Germinal center (tissue), 1 donor: ENCODE measurements around the gene BTN2A1.
A peak's percentile ranks its signal among the peaks of the same experiment; 100 is the strongest.
"Not testable (repeated sequence)": the region's sequence is repeated elsewhere in the genome, so short reads cannot be mapped to it uniquely, and the experiment has no call there.

Experiments used
- DNase-seq: peaks from one replicate; pipeline ENCODE4 v3.0.0; 2012; ENCODE audit warnings: mixed read lengths, low spot score

BTN2A1 gene

DNA sequence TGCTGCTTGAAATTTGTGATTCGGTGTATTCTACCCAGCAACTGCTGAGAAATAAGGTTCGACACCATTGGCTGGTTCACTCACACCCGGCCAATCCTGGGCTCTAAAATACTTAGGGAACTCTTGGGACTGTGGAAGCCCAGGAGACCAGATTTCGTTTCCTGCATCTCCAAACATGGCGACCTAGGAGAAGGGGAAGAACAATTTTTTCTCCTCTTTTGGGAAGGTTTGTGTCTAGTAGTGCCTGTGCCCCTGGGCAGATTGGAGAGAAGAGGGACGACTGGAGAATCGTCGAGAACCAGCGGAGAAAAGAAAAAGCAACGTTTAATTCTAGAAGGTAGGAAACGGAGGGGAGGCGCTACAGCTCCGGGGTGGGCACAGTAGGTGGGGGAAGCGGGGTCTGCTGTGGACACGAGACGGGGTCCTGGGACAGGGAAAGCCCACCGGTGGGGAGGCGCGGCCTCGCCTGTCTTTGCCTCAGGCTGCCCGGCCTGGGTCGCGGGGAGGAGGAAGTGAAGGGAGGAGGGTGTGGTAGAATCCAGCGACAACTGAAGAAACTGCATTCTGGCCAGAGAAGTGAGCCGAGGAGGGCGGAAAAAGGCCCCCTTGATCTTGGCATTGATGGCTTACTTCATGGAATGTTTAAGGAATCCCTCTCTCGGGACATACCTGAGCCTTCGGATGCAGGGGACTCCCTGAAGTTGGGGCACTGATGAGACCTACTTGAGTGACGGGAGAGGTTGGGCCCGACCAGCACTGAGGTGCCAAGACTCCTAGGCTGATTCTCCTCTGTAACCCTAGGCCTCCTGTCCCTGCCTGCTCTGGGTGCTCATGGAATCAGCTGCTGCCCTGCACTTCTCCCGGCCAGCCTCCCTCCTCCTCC lies at the start of gene BTN2A1:
TSS of gene BTN2A1 (plus strand) at position 150 of the 883 bp plus-strand sequence. CDS start at position 832, 682 bp downstream.
- peak; percentile 92 for DNase-seq

DNA sequence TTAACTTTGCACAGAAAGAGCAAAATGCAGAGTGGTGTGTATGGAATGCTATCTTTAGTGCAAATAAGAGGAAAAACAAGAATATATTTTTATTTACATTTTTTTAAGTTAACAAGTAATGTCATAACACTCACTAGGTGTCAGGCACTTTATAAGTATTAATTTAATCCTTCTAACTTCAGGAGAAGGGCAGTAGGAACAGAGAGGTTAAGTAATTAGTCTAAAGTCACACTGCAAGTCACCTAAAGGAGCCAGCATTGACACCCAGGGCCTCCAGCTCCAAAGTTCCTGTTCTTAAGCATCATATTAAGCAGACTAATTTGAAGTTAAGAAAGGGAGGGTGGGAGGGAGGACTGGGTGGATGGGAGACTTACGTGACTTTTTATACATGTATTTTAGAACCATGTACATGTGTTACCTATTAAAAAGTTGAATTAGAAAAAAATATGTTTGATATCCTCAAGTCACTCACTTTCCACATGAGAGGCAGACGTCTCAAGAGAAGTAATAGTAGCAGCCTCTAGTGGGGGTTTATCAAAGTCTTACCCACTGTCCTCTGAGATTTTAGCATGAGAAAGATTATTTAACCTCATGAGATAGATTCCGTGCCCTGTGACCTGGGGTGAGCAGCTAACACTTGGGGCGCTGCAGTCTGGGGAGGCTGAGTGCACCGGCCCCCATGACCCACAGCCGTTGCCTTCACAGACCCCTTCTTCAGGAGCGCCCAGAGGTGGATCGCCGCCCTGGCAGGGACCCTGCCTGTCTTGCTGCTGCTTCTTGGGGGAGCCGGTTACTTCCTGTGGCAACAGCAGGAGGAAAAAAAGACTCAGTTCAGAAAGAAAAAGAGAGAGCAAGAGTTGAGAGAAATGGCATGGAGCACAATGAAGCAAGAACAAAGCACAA lies 48.7 kb upstream of the BTN2A1 start:
- DNase-seq, result no peak

GRCh38 chr6:26411751-26412150 lies 46.0 kb upstream of the BTN2A1 start:
- DNase-seq, result no peak

GRCh38 chr6:26412228-26412627 lies 45.5 kb upstream of the BTN2A1 start:
- no peak for DNase-seq

GRCh38 chr6:26412954-26413353 lies 44.8 kb upstream of the BTN2A1 start:
- no peak for DNase-seq

- peak; percentile 10 for DNase-seq
Observed at GRCh38 chr6:26414281-26414680, 43.5 kb upstream of the BTN2A1 start.

DNA sequence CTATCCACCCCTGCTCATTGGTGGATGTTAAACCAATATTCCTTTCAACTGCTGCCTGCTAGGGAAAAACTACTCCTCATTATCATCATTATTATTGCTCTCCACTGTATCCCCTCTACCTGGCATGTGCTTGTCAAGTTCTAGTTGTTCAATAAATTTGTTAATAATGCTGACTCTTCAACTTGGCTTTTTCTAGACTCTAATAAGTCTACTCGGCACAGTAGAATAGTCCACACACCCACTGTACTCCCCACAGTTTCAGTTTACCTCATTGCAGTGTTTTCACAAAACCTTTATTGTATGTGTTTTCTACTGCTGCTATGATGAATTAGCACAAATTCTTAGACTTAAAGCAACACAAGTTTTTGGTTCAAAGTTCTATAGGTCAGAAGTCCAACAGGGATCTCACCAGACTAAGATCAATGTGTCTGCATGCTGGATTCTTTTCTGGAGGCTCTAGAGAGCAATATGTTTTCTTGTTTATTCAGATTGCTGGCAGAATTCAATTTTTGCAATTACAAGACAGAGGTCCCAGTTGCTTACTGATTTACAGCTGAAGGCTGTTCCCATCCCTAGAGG lies 42.6 kb upstream of the BTN2A1 start:
- DNase-seq, result no peak

DNA sequence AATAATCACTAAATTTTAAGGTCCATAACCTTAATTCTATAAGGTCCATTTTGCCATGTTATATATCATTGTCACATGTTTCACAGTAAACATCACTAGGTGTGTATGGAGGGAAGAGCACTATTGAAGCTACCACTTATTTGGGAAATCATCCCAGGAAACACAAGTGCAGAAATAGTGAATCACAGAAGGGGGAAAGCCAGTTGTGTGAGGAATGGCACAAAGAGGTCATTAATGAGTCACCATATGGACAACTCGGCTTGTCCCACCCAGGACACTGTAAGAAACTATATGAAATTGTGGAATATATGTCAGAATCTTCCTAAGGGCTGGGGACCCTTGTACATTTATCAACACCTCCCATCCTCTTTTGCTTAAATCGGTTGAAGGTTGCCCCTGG lies 42.0 kb upstream of the BTN2A1 start:
- DNase-seq, result no peak

GRCh38 chr6:26416288-26416687 lies 41.5 kb upstream of the BTN2A1 start:
- DNase-seq, result no peak

- not testable (repeated sequence) for DNase-seq
Observed at GRCh38 chr6:26418077-26418476, 39.7 kb upstream of the BTN2A1 start.

DNA sequence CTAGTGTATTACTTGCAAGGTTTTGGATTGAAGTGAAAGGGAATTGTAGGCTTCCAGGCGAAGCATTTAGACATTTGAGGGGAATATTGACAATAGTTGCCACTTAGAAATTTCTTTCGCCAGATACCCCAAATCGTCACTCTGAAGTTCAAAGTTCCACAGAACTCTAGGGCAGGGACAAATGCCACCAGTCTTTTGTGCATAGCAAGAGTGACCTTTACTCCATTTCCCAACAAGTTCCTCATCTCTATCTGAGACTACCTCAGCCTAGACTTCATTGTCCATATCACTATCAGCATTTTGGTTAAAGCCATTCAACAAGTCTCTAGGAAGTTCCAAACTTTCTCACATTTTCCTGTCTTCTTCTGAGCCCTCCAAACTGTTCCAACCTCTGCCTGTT lies 39.0 kb upstream of the BTN2A1 start:
- not testable (repeated sequence) for DNase-seq

- DNase-seq, result peak; percentile 20
Observed at GRCh38 chr6:26420688-26421171, 37.0 kb upstream of the BTN2A1 start.

- peak; percentile 87 for DNase-seq
Observed at GRCh38 chr6:26421259-26422144, 36.3 kb upstream of the BTN2A1 start.

GRCh38 chr6:26422329-26422728 lies 35.4 kb upstream of the BTN2A1 start:
- no peak for DNase-seq

DNA sequence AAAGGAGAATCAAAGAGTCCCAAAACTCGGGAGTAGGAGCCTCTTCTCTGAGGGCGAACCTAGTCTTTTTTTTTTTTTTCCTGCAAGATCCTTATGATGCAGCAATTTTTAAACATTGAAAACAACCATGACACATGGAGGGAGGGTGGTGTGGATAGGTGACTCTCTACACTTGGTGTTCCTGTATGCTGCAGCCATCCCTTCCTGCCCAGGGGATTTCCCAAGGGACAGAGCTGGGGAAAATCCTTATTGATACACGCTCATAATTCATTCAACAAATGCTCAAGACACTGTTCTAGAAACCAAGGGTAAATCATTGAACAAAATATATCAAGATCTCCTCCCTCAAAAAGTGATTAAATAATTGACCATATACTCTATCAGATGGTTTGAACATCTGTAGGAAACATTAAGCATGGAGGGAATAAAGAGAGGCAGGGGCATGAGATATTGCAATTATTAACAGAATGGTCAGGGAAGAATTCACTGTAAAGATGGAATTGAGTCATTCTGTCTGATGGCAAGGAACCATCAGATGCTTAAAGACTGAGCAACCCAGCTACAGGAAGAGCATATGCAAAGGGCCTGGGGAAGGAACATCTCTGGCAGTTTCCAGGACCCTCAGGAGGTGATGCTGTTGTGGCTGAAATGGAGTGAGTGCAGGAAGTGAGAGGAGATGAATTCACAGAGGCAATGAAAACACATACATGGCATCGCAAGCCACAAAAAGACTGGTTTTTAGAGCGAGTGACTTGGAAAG lies 30.9 kb upstream of the BTN2A1 start:
- no peak for DNase-seq

- no peak for DNase-seq
Observed at GRCh38 chr6:26427451-26427809, 30.3 kb upstream of the BTN2A1 start.

- DNase-seq, result no peak
Observed at GRCh38 chr6:26428206-26428605, 29.5 kb upstream of the BTN2A1 start.

- DNase-seq, result no peak
Observed at GRCh38 chr6:26430787-26431186, 27.0 kb upstream of the BTN2A1 start.

- no peak for DNase-seq
Observed at GRCh38 chr6:26431258-26432172, 26.2 kb upstream of the BTN2A1 start.
